IMR-90 (cell line): ENCODE results near the gene BRMS1. TPM values are rescaled to one million over a fixed set of nuclear protein-coding genes. Genes with fewer than 3 reads are reported as not detected.

Experiments
- ATAC-seq: fragments of 200-7000 bp; cut with Tn5 transposase; 2 replicates; pipeline ENCODE4 v1.9.1; 2020; ENCODE audit warnings: low read depth, mild to moderate bottlenecking, moderate library complexity
- BruUV-seq: library from RNA; stranded (reverse); fragments of 400-500 nt; replicated peaks from 2 replicates; lab custom pipeline; 2021; lab: Mats Ljungman, UMichigan
- CTCF ChIA-PET: fragments of 300-600 bp; formaldehyde crosslinking; extraction: SDS; loops from one replicate; lab custom pipeline; 2021; ENCODE audit warnings: antibody characterized with exemption; lab: Yijun Ruan, JAX
- POLR2A ChIA-PET: fragments of 300-600 bp; sonication (Branson Sonifier 250); formaldehyde crosslinking; loops from one replicate; lab custom pipeline; 2022; ENCODE audit warnings: antibody characterized with exemption; ENCODE audit not compliant: unreplicated experiment; lab: Charles Lee
- DNase-seq: peaks from one replicate; pipeline ENCODE4 v3.0.0; 2013
- H2AFZ ChIP-seq: replicated peaks from 2 replicates; pipeline ENCODE3; 2013; ENCODE audit warnings: low read length, mild to moderate bottlenecking; ENCODE audit not compliant: poor library complexity
- H2AK5ac ChIP-seq: 2 replicates; pipeline ENCODE4 v1.6.1; 2013; ENCODE audit warnings: low read depth, low read length, inconsistent platforms
- H2AK9ac ChIP-seq: replicated peaks from 2 replicates; pipeline ENCODE3; 2013; ENCODE audit warnings: mild to moderate bottlenecking, low read depth, low read length, moderate library complexity; ENCODE audit not compliant: poor library complexity
- H2BK120ac ChIP-seq: 2 replicates; pipeline ENCODE4 v1.6.1; 2013; ENCODE audit warnings: low read depth, low read length, inconsistent platforms
- H2BK15ac ChIP-seq: 3 replicates; pipeline ENCODE4 v1.6.1; 2013; ENCODE audit warnings: low read depth, low read length, inconsistent platforms
- H2BK20ac ChIP-seq: 2 replicates; pipeline ENCODE4 v1.6.1; 2013; ENCODE audit warnings: low read depth, mild to moderate bottlenecking, inconsistent platforms, low read length, moderate library complexity
- H2BK5ac ChIP-seq: 2 replicates; pipeline ENCODE4 v1.6.1; 2013; ENCODE audit warnings: mild to moderate bottlenecking, low read depth, low read length, inconsistent platforms; ENCODE audit not compliant: poor library complexity, severe bottlenecking
- H3K14ac ChIP-seq: replicated peaks from 2 replicates; pipeline ENCODE4 v1.6.1; 2013; ENCODE audit warnings: low read depth, low read length, inconsistent platforms
- H3K18ac ChIP-seq: 2 replicates; pipeline ENCODE4 v1.6.1; 2013; ENCODE audit warnings: low read depth, low read length, control low read depth
- H3K23ac ChIP-seq: 2 replicates; pipeline ENCODE4 v1.6.1; 2013; ENCODE audit warnings: low read depth, low read length, inconsistent platforms
- H3K27ac ChIP-seq: 2 replicates; pipeline ENCODE4 v1.5.1; 2013; ENCODE audit warnings: mild to moderate bottlenecking, control low read depth, low read length; ENCODE audit not compliant: insufficient read depth
- H3K27me3 ChIP-seq: 2 replicates; pipeline ENCODE4 v1.6.1; 2013; ENCODE audit warnings: low read length; ENCODE audit not compliant: control insufficient read depth, insufficient read depth
- H3K36me3 ChIP-seq: 2 replicates; pipeline ENCODE4 v1.6.1; 2013; ENCODE audit warnings: low read length, mixed read lengths; ENCODE audit not compliant: control insufficient read depth, insufficient read depth
- H3K4ac ChIP-seq: 2 replicates; pipeline ENCODE4 v1.6.1; 2013; ENCODE audit warnings: low read depth, low read length, inconsistent platforms
- H3K4me1 ChIP-seq: 2 replicates; pipeline ENCODE4 v1.6.1; 2013; ENCODE audit warnings: low read length, mixed read lengths; ENCODE audit not compliant: control insufficient read depth, insufficient read depth
- H3K4me2 ChIP-seq: 2 replicates; pipeline ENCODE4 v1.6.1; 2013; ENCODE audit warnings: low read depth, mild to moderate bottlenecking, control low read depth, low read length, moderate library complexity
- H3K4me3 ChIP-seq: 2 replicates; pipeline ENCODE4 v1.5.1; 2013; ENCODE audit warnings: low read depth, mild to moderate bottlenecking, control low read depth, low read length, moderate library complexity; ENCODE audit not compliant: insufficient read depth
- H3K56ac ChIP-seq: 2 replicates; pipeline ENCODE4 v1.6.1; 2013; ENCODE audit warnings: low read length, inconsistent platforms; ENCODE audit not compliant: insufficient read depth; ENCODE audit errors: extremely low read depth
- H3K79me1 ChIP-seq, 2 experiments: 2 replicates each; pipeline ENCODE4 v1.6.1; 2013; ENCODE audit warnings: low read length in 2 of 2, inconsistent platforms in 1 of 2, low read depth in 1 of 2
- H3K9ac ChIP-seq: 2 replicates; pipeline ENCODE4 v1.6.1; 2013; ENCODE audit warnings: low read depth, low read length, control low read depth
- H3K9me1 ChIP-seq: 2 replicates; pipeline ENCODE4 v1.6.1; 2013; ENCODE audit warnings: low read length, inconsistent platforms; ENCODE audit not compliant: insufficient read depth
- H3K9me3 ChIP-seq: 2 replicates; pipeline ENCODE4 v1.6.1; 2013; ENCODE audit warnings: low read length; ENCODE audit not compliant: control insufficient read depth, insufficient read depth
- H4K20me1 ChIP-seq: 2 replicates; pipeline ENCODE4 v1.6.1; 2013; ENCODE audit warnings: low read length, inconsistent platforms; ENCODE audit not compliant: insufficient read depth
- H4K5ac ChIP-seq: 2 replicates; pipeline ENCODE4 v1.6.1; 2013; ENCODE audit warnings: mild to moderate bottlenecking, low read depth, low read length, control low read depth
- H4K8ac ChIP-seq, 2 experiments: 2 replicates each; pipeline ENCODE4 v1.6.1; 2013; ENCODE audit warnings: low read depth in 2 of 2, low read length in 2 of 2, control low read depth in 1 of 2, inconsistent platforms in 1 of 2
- H4K91ac ChIP-seq: 2 replicates; pipeline ENCODE4 v1.6.1; 2013; ENCODE audit warnings: low read depth, low read length, inconsistent platforms; ENCODE audit not compliant: insufficient read depth
- USF2 ChIP-seq: fragments of 150-350 bp; IDR thresholded peaks from 2 replicates; pipeline ENCODE4 v1.6.1; 2017; ENCODE audit warnings: mild to moderate bottlenecking, antibody characterized with exemption, low read length, low read depth
- WGBS, 2 experiments: methylation state at CpG; one replicate each; pipeline versions ENCODE4 v1.1.5 to v1.1.7; 2013; ENCODE audit warnings: missing lambda C conversion rate in 2 of 2; ENCODE audit not compliant: insufficient read length in 1 of 2; ENCODE audit errors: extremely low coverage in 2 of 2; 5-methylcytosine and 5-hydroxymethylcytosine counted together
- dilution Hi-C: fragments of 300-500 bp; cut with HindIII; formaldehyde crosslinking; loops from one replicate; pipeline ENCODE4 v1.14.3; 2018; ENCODE audit warnings: low sequenced_read_pairs; ENCODE audit not compliant: unreplicated experiment
- in situ Hi-C: fragments of 300-500 bp; cut with MboI; formaldehyde crosslinking; loops from 3 replicates; pipeline ENCODE4 v1.14.3; 2019; ENCODE audit warnings: low sequenced_read_pairs, inconsistent platforms, mixed read lengths
- intact Hi-C: fragments of 100-400 bp; cut with micrococcal nuclease; formaldehyde crosslinking; loops from 2 replicates; pipeline ENCODE4 v1.10.0; 2022
- polyA plus RNA-seq, 3 experiments: library from polyadenylated mRNA; depleted of rRNA; stranded (reverse); fragments of >200 nt; gene quantifications; 2 replicates each; pipeline ENCODE4 v1.2.3, GENCODE V29; 2012; ENCODE audit warnings: low replicate concordance in 1 of 3
- total RNA-seq: library from RNA; depleted of rRNA; stranded (reverse); fragments of >200 nt; gene quantifications from 2 replicates; pipeline ENCODE4 v1.2.3, GENCODE V29; 2012

Gene BRMS1
- total and polyA plus RNA-seq, 2 of the 4 experiments (the other 2 are of a cell fraction), result 48.3 to 57.9 TPM

GRCh38 chr11:66349084-66349386 is 4.1 kb upstream of the BRMS1 start:
- no peaks in the 10 kb centered on the region for H3K27me3 ChIP-seq
- no CpG with 5 or more reads among the region's 2 CpGs for WGBS, 2 experiments
- H3K14ac ChIP-seq, result no peak overlapping the region
- H2AK5ac ChIP-seq, result no peak overlapping the region
- H2BK15ac ChIP-seq, result no peak overlapping the region
- no peak overlapping the region for H3K27ac ChIP-seq
- H2BK120ac ChIP-seq, result no peak overlapping the region
- H4K8ac ChIP-seq, result no peak overlapping the region
- H3K4me1 ChIP-seq, result peaks cover 12% of the 10 kb centered on the region
- H3K4me2 ChIP-seq, result no peak overlapping the region
- H2AFZ ChIP-seq, result no peak overlapping the region
- no TSS peak for BruUV-seq
- H3K4ac ChIP-seq, result no peak overlapping the region
- H3K79me1 ChIP-seq, result peaks cover 7 to 30% of the 10 kb centered on the region in 2 experiments
- ATAC-seq, result no peak
- H4K91ac ChIP-seq, result no peak overlapping the region
- in situ Hi-C loops, result no loop called here
- H3K4me3 ChIP-seq, result no peak overlapping the region
- no peak overlapping the region for H3K56ac ChIP-seq
- H3K36me3 ChIP-seq, result no peaks in the 10 kb centered on the region
- no peak overlapping the region for H4K5ac ChIP-seq
- intact Hi-C loops, result no loop called here
- peaks cover 12% of the 10 kb centered on the region for H4K20me1 ChIP-seq
- H2AK9ac ChIP-seq, result no peak overlapping the region
- H3K9me3 ChIP-seq, result no peaks in the 10 kb centered on the region
- no peak overlapping the region for H3K23ac ChIP-seq
- no peak for TF ChIP-seq USF2
- H3K9me1 ChIP-seq, result peaks cover 12% of the 10 kb centered on the region; the same call in 1 of the 2 replicates
- POLR2A ChIA-PET, result no interaction called here
- no peak overlapping the region for H3K9ac ChIP-seq
- no peak overlapping the region for H2BK20ac ChIP-seq
- no peak overlapping the region for H3K18ac ChIP-seq
- DNase-seq, result no peak
- dilution Hi-C loops, result no loop called here
- H2BK5ac ChIP-seq, result no peak overlapping the region
- CTCF ChIA-PET, result interaction anchor here (0.7 kb wide), 1 partner anchor 289 kb away, joined by 6 read pairs; no protein-coding TSS in a partner anchor
